CD4-positive, alpha-beta T cell treated with Interferon gamma for 1 hour (primary cell): Measurements from ENCODE around the gene BLOC1S5.
A peak's percentile ranks its signal among the peaks of the same experiment; 100 is the strongest.

Experiments used
- DNase-seq: peaks from one replicate; pipeline ENCODE4 v3.0.0-alpha.2; 2020

BLOC1S5 gene, protein sequence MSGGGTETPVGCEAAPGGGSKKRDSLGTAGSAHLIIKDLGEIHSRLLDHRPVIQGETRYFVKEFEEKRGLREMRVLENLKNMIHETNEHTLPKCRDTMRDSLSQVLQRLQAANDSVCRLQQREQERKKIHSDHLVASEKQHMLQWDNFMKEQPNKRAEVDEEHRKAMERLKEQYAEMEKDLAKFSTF

DNA sequence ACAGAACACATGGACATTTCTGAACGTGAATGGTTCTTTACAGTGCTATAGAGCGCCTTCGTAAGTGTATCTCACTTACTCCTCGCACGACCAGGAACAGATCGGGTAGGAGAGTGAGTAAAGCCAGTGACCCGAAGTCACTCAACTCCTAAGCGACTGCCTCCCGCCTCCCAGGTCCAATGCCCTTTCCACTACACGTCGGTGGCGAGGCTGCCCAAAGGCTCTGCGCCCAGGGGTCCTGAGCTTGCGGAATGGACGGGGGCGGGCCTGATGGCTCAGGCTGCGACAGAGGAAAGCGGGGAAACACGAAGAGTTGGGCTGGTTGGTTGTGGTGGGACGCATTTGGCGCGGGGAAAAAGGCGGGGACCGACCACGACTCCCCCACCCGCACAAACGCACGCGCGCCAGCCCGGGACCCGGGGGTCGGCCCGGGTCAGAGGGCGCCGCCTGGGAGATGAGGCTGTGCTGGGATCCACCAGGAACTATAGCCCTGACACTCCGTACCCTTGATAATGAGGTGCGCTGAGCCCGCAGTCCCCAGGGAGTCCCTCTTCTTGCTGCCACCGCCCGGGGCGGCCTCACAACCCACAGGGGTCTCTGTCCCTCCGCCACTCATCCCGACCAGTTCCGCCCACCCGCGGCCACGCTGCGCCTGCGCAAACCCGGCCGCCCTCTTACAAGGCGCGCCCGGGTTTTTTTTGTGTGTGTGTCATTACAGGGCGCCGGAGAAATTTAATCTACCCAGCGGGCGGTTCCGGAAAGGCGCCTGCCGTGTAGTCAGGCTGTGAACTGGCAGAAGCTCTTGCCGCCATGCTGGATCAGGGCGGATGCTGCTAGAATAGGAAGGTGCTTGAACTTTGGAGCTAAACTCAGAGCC, at the start of gene BLOC1S5:
Gene BLOC1S5 (minus strand): TSS at position 629 of the 877 bp plus-strand sequence. CDS start 13 bp downstream, at position 616.
- DNase-seq: peak; percentile 96

DNA sequence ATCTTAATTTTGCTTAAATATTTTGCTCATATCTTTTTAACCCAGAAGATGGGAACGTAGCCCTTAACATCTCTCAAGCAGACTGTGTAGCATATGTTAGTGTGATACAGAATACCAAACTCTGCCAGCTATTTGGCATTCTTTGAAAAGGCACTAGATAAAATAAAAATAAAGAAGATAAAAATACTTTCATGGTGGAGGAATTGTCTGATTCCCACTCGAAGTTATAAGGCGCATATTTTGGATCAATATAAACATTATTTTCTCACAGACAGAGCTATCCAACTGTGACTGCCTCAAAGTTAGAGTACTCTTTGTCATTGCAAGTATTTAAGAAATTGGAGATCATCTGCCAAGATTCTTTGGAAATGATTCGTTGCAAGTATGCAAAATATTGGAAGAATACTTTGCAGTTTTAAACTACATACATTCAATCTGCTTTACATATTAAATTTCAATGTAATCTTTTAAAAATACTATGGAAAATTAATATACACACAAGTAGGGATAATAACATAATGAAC, 49.0 kb upstream of the BLOC1S5 start:
- no peak for DNase-seq

DNA sequence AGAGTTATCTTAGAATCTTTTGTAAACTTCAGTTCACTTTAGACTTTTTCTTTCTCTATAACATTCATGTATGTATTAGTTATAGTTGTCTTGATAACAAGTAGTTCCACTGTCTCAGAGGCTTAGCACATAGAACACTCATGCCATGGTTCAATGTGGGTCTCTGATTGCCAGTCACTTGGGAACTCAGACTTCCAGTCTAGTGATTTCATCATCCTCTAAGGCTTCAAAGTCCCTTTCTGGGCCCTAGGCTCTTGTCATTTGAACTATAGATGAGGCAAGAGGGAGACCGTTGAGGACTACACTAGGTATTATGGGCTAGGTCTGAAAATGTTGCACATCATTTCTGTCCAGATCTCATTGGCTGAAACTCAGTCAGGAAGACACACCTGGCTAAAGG, 46.5 kb upstream of the BLOC1S5 start:
- DNase-seq: no peak

DNA sequence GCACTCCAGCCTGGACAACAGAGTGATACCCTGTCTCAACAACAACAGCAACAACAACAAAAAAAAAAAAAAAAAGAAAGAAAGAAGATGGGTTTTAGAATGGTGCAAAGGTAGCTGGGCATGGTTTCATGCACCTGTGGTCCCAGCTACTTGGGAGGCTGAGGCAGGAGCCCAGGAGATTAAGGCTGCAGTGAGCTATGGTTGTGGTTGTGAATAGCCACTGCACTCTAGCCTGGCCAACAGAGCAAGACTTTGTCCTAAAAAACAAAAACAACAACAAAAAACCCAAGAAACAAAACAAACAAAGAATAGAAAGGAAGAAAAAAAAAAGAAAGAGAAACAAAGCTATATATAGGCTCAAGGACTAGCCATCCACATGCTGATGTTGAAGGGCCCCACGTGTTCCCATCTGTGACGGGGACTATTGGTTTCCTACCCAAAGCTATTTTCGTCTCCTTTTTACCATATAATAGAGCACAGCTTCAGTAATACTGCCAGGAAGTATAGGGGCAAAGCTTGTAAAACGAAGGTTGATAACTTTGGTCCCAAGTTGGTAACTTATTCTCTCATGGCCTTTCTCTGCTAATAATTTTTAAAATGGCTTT, 46.0 kb upstream of the BLOC1S5 start:
- DNase-seq: no peak

DNA sequence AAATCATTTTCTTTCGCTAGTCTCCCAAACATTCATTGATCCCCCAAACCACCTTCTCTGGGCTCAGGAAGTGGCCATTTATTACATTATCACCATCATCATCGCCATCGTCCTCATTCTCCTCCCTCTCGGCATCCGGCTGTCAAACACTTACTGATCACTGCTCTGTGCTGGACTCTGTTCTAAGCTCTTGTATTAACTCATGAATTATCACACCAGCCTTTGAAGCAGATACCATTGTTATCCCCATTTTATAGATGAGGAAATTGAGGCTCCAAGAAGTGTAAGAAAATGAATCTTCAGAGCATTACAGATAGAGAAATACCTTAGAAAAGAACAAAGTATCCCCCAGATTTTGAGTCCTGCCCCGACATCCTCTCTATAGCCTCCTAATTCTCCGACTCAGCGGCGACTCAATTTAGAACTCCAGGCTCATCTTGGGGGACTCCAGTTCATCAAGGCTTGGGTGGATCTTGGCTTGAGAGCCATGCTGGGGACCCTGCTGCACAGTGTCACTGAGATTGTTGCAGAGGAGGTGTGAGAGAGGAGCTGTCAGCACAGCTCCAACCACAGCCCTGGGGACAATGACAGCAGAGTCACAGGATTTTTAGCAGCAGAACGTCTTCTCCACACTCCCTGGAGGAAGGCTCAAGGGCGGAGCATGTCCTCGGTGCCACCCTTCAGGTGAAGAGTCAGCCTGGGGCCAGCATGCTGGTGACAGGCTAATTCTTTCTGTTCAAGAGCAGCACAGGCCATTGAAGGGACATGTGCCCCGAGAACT, 44.8 kb upstream of the BLOC1S5 start:
- no peak for DNase-seq

DNA sequence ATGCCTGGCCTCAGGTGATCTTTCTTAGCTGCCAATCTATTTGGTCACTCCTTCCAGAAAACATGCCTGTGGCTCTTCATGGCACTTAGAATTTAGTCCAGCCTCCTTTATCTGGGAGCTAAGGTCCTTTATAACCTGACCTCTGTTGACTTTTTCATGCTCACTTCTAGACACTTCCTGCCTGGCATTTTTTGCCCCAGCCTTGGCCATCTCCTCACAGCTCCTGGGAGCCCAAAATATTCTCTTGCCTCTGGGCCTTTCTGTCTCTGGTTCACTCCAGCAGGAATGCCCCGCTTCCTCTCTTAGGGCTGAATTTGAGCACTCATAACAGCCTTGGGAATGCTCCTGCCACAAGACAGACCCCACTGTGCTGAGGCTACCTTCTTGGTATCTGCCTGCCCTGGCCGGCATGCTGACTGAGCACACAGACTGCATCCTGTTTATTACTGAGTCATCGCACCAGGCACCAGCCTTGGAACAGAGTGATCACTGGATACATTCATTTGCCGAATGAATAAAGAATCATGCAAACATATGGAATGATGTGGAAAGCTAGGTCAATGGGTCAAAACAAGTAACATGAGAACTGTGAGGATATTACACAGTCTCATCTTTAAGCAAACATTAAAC, 44.0 kb upstream of the BLOC1S5 start:
- DNase-seq: no peak

DNA sequence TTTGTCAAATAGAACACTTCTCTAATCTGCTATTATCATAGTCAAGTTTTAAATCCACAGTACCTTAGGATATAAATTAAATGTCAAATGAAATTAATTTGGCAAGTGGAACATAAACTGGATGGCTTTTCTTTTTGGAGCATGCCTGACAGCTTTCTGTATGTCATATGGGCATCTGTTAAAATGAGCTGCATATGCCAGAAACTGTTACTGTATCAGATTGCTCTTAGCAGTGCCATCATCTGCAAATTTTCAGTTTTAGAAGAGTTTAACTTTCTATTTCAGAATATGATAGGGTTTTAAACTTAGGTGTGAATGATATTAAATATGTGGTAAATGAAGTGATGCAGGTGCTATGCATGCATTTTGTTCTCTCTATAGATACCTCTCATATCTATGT, 41.6 kb upstream of the BLOC1S5 start:
- DNase-seq: no peak

DNA sequence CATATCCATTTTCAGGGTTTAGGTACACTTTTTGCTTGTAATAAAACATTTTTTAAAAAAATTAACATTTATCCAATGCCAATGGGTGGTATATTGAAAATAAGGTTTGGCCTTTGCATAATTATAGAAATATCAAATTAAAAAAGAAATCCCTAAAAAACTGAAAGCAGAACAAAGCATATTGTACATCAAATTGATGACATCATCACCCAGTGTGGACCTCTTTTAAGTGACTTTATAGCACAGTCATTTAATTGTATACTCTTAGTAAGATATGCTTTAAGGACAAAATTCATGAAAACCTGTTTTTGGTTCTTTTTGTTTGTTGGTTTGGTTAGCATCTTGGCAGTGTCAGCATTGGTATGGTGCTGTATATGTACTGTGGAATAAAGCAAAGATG, 39.5 kb upstream of the BLOC1S5 start:
- no peak for DNase-seq

DNA sequence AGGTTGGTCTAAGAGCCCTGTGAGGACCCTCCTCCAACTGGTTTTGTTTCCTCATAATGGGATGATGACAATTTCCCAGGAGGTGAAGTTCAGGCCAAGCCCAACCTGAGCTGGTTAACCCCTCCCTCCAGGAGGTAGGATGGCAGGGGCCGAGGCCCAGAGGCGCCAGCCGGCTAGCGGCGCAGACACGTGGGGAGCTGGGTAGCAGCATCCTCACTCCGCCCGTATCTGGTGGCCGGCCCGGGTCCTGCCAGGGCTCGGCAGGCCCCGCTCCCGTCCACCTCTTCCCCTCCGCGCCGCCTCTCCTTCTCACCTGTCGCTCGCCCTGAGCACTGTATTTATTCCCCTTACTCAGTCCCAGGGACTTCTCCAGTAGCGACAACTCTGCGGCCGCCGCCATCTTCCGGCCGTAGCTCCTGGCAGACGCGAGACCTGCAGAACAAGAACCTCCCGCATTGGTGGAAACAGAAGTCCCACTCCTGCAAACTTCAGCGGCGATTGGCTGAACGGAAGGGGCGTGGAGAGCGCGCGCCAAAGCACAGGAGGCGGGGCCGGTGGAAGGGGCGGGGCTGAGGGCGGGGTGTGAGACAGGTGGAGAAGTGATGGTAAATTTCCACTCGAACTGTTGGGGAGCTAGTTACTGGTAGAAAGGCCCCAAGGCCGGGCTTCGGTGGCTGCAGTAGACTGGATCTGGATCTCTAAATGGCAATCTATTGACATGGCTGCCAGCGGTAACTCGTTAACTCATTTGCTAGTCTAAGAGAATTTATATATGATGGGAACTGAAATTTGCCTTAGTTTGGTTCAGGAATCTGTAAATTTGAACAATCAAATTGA, 38.2 kb upstream of the BLOC1S5 start, which contains the start of gene EEF1E1:
Gene EEF1E1 (minus strand): TSS at position 427 of the 837 bp plus-strand sequence. CDS start 27 bp downstream, at position 400.
- peak; percentile 95 for DNase-seq

DNA sequence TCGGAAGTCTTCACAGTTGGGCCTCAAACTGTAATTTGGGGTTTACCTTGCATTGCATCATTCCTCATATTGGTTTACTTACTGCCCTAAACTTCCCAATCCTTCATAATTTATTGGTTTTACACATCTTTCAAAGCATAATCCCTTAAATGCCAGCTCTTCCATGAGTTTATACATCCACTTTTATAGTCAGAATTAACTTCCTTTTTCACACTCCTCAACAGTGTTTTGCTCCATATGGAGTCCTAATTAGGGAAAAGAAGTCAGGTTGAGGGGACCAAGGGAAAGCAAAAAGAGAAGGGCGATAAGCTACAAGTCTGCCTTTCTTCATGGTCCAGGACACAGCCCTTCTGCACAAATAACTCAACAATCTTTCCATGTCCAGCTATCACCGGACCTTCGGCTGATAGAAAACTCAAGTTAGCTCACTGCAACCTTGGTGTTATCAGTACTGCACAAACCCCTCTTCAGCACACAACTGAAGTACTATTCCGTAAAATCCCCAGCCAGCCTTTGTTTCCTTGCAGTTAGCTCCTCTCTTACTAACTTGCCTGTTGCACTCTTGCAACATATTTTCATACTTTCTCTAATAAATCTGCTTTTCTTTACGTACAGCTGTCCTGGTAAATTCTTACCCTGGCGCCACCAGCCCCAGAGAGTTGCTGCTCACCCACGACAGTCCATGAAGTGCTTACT, 36.1 kb upstream of the BLOC1S5 start:
- DNase-seq: no peak

DNA sequence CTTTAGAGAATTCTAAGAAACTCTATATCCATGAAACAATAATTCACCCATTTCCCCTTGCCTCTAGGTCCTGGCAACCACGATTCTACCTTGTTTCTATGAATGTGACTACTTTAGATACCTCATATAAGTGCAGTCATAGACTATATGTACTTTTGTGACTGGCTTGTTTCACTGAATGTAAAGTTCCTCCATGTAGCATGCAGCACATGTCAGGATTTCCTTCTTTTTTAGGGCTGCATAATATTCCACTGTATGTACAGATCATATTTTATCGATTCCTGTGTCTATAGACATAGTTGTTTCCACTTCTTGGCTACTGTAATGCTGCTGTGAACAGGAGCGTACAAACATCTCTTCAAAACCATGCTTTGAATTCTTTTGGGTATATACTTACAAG, 26.5 kb upstream of the BLOC1S5 start:
- DNase-seq: no peak

DNA sequence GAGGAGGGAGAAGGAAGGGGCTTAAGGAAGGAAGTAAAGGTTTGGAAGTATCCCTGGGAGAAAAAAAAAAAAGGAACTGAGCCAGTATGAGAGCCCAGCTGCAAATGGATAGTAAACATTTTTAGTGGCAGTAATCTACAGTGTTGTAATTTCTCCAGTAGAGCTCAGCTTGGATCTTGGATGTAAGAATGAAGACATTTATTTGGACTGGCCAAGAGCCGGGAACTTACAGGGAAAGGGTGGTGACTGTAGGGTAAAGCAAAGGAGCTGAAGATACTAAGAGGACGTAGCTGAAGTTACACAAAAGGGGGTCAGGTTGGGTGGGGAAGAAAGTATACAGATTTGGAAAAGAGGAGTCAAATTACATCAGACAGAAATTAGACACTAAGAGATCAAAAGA, 24.7 kb upstream of the BLOC1S5 start:
- DNase-seq: no peak

DNA sequence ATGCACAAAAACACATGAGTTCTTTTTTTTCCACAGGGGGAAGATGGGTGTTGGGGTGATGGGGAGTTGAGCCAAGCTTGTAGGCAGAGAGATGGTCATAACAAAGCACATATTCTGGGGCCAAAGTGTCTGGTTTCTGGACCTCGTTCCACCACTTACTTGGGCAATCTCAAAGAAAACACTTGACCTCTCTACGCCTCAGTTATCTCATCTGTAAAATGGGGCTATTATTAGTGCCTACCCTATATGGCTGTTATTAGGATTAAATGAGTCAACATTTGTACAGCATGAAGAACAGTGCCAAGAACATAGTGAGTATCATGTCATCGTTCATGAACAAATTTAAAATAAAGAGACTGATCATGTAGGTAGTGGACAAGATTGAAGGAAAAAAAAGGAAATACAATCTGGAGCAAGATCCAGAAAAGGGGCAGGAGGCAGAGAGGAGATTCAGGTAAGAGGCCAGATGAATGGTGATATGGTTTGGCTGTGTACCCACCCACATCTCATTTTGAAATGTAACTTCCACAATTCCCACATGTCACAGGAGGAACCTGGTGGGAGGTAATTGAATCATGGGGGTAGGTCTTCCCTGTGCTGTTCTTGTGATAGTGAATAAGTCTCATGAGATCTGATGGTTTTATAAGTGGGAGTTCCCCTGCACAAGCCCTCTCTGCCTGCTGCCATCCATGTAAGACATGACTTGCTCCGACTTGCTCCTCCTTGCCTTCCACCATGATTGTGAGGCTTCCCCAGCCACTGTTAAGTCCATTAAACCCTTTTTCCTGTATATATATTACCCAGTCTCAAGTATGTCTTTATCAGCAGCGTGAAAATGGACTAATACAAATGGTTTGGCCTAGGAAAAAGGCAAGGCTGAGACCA, 23.9 kb upstream of the BLOC1S5 start:
- no peak for DNase-seq

DNA sequence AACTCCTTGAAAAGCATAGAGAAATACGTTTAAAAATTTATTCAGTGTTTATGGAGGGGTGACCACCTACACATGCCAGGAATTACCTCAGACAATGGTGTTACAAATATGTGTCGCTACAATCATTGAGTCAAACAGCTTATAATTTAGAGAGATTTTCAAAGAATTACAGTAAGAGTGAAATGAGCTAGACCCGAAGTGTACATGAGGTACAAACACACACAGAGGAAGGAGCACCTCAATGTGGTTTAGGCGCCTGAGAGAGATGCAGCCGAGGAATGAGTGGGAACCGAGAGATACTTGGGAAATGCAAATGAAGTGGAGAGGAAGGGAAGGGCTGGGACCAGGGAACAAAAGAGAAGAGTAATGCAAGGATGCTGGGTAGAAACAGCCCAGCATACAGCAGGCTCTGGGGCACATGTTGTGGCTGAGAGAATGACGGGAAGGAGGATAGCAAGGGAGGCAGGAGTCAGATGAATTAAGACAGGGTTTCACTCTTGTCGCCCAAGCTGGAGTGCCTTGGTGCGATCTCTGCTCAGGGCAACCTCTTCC, 22.6 kb upstream of the BLOC1S5 start:
- no peak for DNase-seq

DNA sequence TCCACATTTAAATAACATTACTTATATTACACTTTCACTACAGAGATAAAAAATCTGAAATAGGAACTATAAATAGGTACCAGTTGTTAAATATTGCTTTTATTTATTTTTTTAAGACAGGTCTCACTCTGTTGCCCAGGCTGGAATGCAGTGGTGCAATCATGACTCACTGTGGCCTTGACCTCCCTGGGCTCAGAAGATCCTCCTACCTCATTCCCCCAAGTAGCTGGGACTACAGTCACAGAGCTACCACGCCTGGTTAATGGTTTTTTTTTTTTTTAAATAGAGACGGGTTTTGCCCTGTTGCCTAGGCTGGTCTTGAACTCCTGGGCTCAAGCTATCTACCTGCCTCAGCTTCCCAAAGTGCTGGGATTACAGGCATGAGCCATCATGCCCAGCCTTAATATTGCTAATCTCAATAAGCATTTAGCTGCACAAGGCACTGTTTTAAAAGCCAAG, 20.9 kb upstream of the BLOC1S5 start:
- peak; percentile 45 for DNase-seq

DNA sequence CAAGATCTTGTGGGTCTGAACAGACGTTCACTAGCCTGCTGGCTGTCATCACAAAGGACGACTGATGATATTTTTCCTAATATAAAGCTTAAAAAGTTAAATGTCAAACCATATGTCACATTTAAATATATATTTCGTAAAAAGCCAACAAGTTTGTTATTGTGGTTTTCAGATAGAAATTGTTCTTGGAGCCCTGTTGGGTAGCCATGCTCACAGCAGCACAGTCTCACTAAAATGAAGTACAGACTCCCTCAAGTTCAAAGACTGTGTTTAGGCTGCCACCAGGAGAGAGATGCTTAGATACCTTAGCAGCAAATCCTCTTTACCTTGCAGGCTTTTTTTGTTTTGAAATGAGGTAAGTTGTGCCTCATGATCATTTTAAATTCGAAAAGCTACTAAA, 20.4 kb upstream of the BLOC1S5 start:
- no peak for DNase-seq

DNA sequence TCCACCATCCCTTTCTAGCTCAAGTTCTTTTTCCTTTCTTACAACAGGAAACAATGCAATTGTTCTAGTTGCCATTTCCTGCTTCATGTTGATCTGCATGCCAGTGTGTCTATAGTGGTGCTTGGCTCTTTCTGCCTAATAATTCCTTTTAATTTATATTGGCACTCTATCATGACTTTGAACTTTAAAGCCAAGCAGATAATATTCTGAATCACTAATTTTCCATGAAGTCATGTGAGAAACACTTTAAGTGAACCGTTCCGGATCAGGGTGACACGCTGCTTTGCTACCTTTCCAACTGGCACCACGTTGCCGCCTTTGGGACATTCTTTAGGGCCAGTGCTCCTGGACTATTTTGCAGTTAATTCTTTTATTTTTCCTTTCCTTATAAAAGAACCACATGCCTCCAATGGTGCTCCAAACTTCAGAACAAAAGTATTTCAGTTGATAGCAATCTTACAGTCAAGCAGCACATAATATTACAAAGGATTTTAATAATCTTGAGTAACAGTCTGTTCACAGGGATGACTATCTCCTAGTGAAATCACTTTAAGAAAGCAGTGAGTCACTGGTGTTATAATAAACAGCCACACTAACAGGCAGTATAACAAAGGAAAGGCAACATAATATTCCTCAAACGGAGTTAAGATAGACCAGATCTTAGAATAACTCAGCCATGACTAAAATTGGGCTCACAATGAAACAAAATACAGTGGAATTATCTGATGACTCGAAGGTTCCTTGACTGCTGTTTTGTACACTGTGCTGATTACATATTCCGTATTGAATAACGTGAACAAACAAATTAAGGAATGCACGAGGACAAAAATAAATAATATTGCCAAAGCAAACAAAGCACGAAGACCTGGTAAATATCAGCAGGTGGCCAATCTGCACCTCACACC, 19.0 kb upstream of the BLOC1S5 start:
- no peak for DNase-seq

DNA sequence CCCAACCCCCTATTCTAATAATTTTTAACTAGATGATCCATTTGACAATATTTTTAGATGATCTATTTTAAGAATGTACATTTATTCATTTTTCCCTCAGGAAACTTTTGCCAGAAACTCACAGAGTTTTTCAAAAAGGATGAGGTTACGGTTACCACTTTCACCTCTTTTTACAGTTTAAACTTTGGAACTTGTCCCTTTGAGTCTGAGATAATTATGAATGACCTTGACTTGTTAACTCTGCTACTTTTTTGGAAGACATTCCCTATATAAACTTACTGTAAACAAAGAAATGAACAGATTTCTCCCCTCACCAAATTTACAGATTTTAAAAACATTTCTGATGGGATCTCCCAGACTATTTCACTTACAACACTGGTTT, 18.4 kb upstream of the BLOC1S5 start:
- no peak for DNase-seq
